IPS DF 4.7 (cell line): ENCODE results near the gene SYNDIG1.

Experiments
- DNase-seq: peaks from one replicate; pipeline ENCODE4 v3.0.0-alpha.2; 2013; ENCODE audit warnings: low spot score; ENCODE audit errors: extremely low read depth

Gene SYNDIG1

GRCh38 chr20:24583169-24583792 is 113.9 kb downstream of the SYNDIG1 start:
- DNase-seq: no peak

GRCh38 chr20:24584078-24584477 is 114.6 kb downstream of the SYNDIG1 start:
- no peak for DNase-seq

- DNase-seq: no peak
Measured at GRCh38 chr20:24584538-24585356, 115.3 kb downstream of the SYNDIG1 start.

GRCh38 chr20:24585796-24586522 is 116.5 kb downstream of the SYNDIG1 start:
- no peak for DNase-seq

GRCh38 chr20:24586523-24586840 is 117.1 kb downstream of the SYNDIG1 start:
- DNase-seq: no peak

- DNase-seq: no peak
Measured at GRCh38 chr20:24587384-24588046, 118.1 kb downstream of the SYNDIG1 start.

- no peak for DNase-seq
Measured at GRCh38 chr20:24588047-24588635, 118.7 kb downstream of the SYNDIG1 start.

GRCh38 chr20:24588725-24589340 is 119.4 kb downstream of the SYNDIG1 start:
- DNase-seq: no peak

GRCh38 chr20:24589381-24589780 is 120.0 kb downstream of the SYNDIG1 start:
- no peak for DNase-seq

GRCh38 chr20:24589815-24590177 is 120.4 kb downstream of the SYNDIG1 start:
- DNase-seq: no peak

GRCh38 chr20:24590178-24590982 is 121.0 kb downstream of the SYNDIG1 start:
- DNase-seq: no peak

GRCh38 chr20:24597051-24597450 is 127.6 kb downstream of the SYNDIG1 start:
- DNase-seq: no peak

GRCh38 chr20:24598346-24598745 is 128.9 kb downstream of the SYNDIG1 start:
- DNase-seq: no peak

GRCh38 chr20:24598996-24599395 is 129.6 kb downstream of the SYNDIG1 start:
- DNase-seq: no peak

- no peak for DNase-seq
Measured at GRCh38 chr20:24600012-24600411, 130.6 kb downstream of the SYNDIG1 start.

GRCh38 chr20:24603454-24603853 is 134.0 kb downstream of the SYNDIG1 start:
- no peak for DNase-seq

- DNase-seq: no peak
Measured at GRCh38 chr20:24604966-24605665, 135.7 kb downstream of the SYNDIG1 start.

GRCh38 chr20:24605937-24606455 is 136.6 kb downstream of the SYNDIG1 start:
- DNase-seq: no peak

- no peak for DNase-seq
Measured at GRCh38 chr20:24607402-24607801, 138.0 kb downstream of the SYNDIG1 start.
